Ascending aorta (tissue), 2 donors: ENCODE data around the gene RMND5A. TPM values are rescaled to one million over a fixed set of nuclear protein-coding genes. Genes with fewer than 3 reads are reported as not detected.
"Not testable (repeated sequence)": the region's sequence is repeated elsewhere in the genome, so short reads cannot be mapped to it uniquely, and the experiment has no call there.

Source experiments
- DNase-seq, 2 donors: peaks; one replicate each; pipeline ENCODE4 v3.0.0-alpha.2; 2019; ENCODE audit warnings: low spot score in 2 of 2
- H3K27ac ChIP-seq, 2 donors: fragments of 200-600 bp; sonication (generic); one replicate each; pipeline ENCODE4 v1.5.1; 2016 to 2017; ENCODE audit warnings: mild to moderate bottlenecking in 1 of 2
- H3K27me3 ChIP-seq: fragments of 200-600 bp; sonication (generic); one replicate; pipeline ENCODE4 v1.5.1; 2017
- H3K36me3 ChIP-seq, 2 donors: fragments of 200-600 bp; sonication (generic); one replicate each; pipeline ENCODE4 v1.5.1; 2016
- H3K4me1 ChIP-seq, 2 donors: fragments of 200-600 bp; sonication (generic); one replicate each; pipeline ENCODE4 v1.5.1; 2016 to 2017; ENCODE audit warnings: mild to moderate bottlenecking in 1 of 2
- H3K4me3 ChIP-seq, 2 donors: fragments of 200-600 bp; sonication (generic); one replicate each; pipeline ENCODE4 v1.5.1; 2016 to 2017; ENCODE audit warnings: mild to moderate bottlenecking in 1 of 2
- H3K9me3 ChIP-seq, 2 donors: fragments of 200-600 bp; sonication (generic); one replicate each; pipeline ENCODE4 v1.5.1; 2016
- intact Hi-C: fragments of 100-400 bp; cut with DNase I; formaldehyde crosslinking; loops from one replicate; pipeline ENCODE4 v1.15.1; 2023
- total RNA-seq: library from RNA; depleted of rRNA; stranded (reverse); fragments of >200 nt; gene quantifications from one replicate; pipeline ENCODE4 v1.1.0, GENCODE V29; 2016
- TF ChIP-seq, protein P1 (sequence below), 3 experiments: fragments of 200-600 bp in 2 of 3; fragments of 450-650 bp in 1 of 3; sonication (generic) in 2 of 3; IDR thresholded peaks; one replicate each; pipeline ENCODE4 v1.5.1; 2016 to 2019; ENCODE audit warnings: antibody characterized with exemption in 3 of 3, mild to moderate bottlenecking in 1 of 3, moderate library complexity in 1 of 3

Gene RMND5A
- 17.7 TPM for total RNA-seq

- H3K9me3 ChIP-seq, H3K36me3 ChIP-seq, intact Hi-C loops, H3K27me3 ChIP-seq, H3K4me1 ChIP-seq: not testable (repeated sequence)
- Histone ChIP-seq H3K27ac (peak within 1 kb of the TSS; percentile 83 to 86), H3K4me3 (peak within 1 kb of the TSS; percentile 65 to 88)
- DNase-seq = peak; percentile 91 to 96
These were observed at the start of gene RMND5A for GRCh38 chr2:86719637-86720539. Gene RMND5A (plus strand): TSS chr2:86720291. CDS start chr2:86720668, 377 bp downstream.

- intact Hi-C loops = no loop called here
- H3K27me3 ChIP-seq = no peaks in the 10 kb centered on the region
- TF ChIP-seq, protein P1, sequence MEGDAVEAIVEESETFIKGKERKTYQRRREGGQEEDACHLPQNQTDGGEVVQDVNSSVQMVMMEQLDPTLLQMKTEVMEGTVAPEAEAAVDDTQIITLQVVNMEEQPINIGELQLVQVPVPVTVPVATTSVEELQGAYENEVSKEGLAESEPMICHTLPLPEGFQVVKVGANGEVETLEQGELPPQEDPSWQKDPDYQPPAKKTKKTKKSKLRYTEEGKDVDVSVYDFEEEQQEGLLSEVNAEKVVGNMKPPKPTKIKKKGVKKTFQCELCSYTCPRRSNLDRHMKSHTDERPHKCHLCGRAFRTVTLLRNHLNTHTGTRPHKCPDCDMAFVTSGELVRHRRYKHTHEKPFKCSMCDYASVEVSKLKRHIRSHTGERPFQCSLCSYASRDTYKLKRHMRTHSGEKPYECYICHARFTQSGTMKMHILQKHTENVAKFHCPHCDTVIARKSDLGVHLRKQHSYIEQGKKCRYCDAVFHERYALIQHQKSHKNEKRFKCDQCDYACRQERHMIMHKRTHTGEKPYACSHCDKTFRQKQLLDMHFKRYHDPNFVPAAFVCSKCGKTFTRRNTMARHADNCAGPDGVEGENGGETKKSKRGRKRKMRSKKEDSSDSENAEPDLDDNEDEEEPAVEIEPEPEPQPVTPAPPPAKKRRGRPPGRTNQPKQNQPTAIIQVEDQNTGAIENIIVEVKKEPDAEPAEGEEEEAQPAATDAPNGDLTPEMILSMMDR (IDR thresholded peaks at IDR 0.05) = no peak
- H3K9me3 ChIP-seq = peaks cover 0 to 4% of the 10 kb centered on the region in 2 donors
- H3K4me1 ChIP-seq = peaks cover 0 to 3% of the 10 kb centered on the region in 2 donors
- H3K27ac ChIP-seq = no peak overlapping the region
- no peak overlapping the region for H3K4me3 ChIP-seq
- H3K36me3 ChIP-seq = no peaks in the 10 kb centered on the region
- no peak for DNase-seq
These were observed 48.6 kb upstream of the RMND5A start for GRCh38 chr2:86671337-86671981.

GRCh38 chr2:86672027-86672545 is 48.0 kb upstream of the RMND5A start:
- Histone ChIP-seq H3K27me3 (no peaks in the 10 kb centered on the region), H3K4me3 (no peak overlapping the region), H3K4me1 (peaks cover 0 to 3% of the 10 kb centered on the region in 2 donors), H3K9me3 (peaks cover 0 to 4% of the 10 kb centered on the region in 2 donors), H3K27ac (no peak overlapping the region), H3K36me3 (no peaks in the 10 kb centered on the region)
- TF ChIP-seq, protein P1 (IDR thresholded peaks at IDR 0.05) = no peak
- intact Hi-C loops = no loop called here
- no peak for DNase-seq

- H3K27me3 ChIP-seq = no peaks in the 10 kb centered on the region
- TF ChIP-seq, protein P1 (IDR thresholded peaks at IDR 0.05) = no peak
- peaks cover 0 to 4% of the 10 kb centered on the region in 2 donors for H3K9me3 ChIP-seq
These were observed 47.1 kb upstream of the RMND5A start for GRCh38 chr2:86673011-86673410.

GRCh38 chr2:86673986-86674670 is 46.0 kb upstream of the RMND5A start:
- H3K36me3 ChIP-seq = no peaks in the 10 kb centered on the region
- H3K4me1 ChIP-seq = peaks cover 0 to 3% of the 10 kb centered on the region in 2 donors
- no peak for DNase-seq
- no peaks in the 10 kb centered on the region for H3K9me3 ChIP-seq
- H3K27me3 ChIP-seq = no peaks in the 10 kb centered on the region
- TF ChIP-seq, protein P1 (IDR thresholded peaks at IDR 0.05) = no peak
- no peak overlapping the region for H3K27ac ChIP-seq
- no peak overlapping the region for H3K4me3 ChIP-seq
- intact Hi-C loops = no loop called here

More at GRCh38 chr2:86673011-86673410, 47.1 kb upstream of the RMND5A start:
- Histone ChIP-seq H3K27ac (no peak overlapping the region), H3K4me1 (peaks cover 0 to 3% of the 10 kb centered on the region in 2 donors), H3K4me3 (no peak overlapping the region), H3K36me3 (no peaks in the 10 kb centered on the region)
- intact Hi-C loops = no loop called here
- DNase-seq = no peak
